Raji (cell line): Measurements from ENCODE around the gene PSMD13.
A peak's percentile ranks its signal among the peaks of the same experiment; 100 is the strongest.

ENCODE experiments used
- POLR2A ChIP-seq: IDR thresholded peaks from 2 replicates; pipeline ENCODE4 v1.6.1; 2011; ENCODE audit warnings: low read depth, low read length, control low read depth; ENCODE audit not compliant: insufficient read depth

PSMD13 gene

DNA sequence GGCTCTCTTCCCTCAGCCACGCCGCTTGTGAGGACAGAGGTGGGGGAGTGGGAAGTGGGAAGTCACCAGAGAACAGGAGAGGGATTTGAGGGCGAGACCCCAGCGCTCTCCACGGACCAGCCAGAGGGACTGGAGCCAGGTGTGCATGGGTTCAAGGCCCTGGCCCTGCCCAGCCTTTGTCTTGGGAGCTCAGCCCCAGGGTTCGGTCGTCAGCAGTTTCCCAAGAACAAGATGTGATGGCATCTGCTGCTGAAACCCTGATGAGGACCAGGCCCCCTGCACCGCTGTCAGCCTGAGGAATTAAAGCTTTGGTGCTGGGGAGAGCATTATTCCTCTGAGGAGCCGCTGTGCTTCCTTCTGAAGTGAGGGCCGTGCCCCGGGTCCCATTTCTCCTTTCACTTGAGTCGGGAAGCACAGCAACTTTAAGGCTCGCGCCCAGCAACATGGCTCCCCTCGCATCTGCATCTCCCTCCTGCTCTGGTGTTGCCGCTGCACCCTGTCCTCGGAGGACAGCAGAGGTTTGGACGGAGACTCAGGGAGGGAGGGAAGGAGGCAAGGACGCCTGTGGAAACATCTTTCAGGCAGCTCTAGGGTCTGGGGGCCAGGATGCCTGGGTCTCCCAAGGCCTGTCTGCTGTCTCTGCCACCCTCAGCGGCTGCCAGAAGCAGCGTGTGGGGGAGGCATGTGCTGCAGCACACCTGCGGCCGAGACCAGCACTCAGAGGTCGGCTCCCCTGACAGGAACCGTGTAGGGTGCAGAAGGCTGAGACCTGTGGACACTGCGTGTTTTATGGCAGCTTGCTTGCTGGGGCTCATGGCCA is 58.8 kb downstream of the PSMD13 start:
- no peak for TF ChIP-seq POLR2A

DNA sequence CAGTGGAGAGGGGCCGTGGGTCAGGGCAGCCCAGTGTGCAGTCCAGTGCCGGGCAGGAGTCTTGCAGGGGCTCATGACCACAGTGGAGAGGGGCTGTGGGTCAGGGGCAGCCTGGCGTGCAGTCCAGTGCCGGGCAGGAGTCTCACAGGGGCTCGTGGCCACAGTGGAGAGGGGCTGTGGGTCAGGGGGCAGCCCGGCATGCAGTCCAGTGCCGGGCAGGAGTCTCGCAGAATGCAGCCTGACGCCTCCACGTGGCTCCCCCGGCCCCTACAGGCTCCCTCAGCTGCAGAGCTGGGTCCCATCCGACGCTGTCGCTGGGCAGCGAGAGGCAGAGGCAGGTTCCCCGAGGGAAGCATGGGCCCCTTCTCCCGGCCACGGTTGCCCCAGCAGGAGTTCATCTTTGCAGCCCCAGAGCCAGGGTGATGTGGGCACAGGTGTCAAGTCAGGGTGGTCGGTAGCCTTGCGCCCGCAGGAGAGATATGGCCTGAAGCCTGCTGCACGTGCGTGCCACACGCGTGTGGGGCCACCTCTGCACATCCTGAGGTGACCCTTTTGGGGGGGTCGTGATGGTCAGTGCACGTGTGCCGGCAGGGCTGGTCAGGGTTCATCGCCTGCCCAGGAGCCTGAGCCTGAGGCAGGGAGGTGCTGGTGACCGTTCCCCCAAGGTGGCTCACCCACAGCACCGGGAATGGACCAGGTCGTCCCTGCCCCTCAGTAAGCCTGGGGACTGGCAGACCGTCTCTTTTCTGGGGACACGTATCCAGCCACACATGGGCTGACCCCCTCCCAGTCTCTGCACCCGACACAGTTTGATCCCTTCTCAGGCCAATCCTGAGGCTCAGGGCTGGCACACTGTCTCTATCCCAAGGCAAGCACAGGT is 59.6 kb downstream of the PSMD13 start:
- TF ChIP-seq POLR2A: 0 out of 2 replicates have a peak, but pooled peaks have one; percentile 9

DNA sequence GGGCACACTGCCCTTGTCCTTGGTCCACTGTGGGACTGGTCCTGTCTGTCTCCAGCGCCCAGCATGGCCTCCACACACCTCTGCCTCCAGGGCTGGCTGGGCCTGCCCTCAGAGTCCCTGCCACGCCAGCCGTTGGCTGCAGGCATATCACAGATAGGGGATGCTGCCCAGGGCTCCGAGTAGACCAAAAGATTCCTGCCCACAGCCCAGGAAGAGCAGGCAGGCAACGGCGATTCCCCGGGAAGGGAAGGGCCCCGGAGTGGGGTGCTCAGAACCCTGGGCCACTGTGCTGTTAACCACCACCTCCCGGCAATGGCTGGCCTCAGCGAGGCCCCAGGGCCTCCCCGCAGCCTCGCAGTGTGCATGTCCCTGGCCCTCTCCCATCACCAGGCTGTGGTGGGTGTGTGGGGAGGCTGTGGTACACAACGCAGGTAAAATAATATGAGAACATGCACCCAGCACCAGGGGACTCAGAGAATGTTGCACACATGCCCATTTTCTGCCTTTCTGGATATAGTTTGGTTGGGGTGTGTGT is 60.3 kb downstream of the PSMD13 start:
- TF ChIP-seq POLR2A: no peak

DNA sequence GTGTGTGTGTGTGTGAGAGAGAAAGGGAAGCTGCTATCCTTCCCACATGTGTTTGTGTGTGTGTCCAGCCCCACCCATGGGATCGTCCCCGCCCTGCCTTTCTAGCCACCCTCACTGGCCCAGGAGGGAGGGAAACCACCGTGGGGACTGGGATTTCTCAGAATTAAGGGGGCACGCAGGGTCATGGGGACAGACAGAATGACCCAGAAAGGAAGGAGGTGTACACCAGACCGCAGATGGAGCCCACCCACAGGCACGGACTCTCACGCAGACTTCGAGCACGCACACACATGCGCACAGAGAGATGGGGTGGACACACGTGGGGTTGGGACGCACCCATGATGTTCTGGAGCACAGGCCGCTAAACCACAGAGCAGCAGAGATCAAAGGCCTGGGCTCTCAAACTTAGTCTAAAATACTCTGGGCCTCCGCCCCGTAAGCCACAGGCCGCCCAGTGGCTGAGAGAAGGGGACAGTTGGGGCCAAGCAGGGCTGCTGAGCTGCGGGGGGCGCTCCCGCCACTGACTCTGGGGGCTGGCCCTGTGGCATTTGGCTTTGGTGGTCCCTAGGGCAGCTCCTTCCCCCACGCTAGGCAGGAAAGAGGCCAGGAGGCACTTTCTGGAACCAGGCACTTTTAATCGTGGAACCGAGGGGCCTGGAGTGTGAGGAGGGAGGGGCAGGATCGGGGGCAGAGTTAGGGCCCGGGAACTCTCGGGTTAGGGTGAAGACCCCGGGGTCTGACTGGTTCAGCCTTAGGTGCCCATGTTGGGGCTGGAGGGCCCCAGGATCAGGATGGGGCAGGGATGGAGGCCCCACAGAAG is 61.0 kb downstream of the PSMD13 start:
- peak; percentile 24; the same call in 1 of the 2 replicates for TF ChIP-seq POLR2A

DNA sequence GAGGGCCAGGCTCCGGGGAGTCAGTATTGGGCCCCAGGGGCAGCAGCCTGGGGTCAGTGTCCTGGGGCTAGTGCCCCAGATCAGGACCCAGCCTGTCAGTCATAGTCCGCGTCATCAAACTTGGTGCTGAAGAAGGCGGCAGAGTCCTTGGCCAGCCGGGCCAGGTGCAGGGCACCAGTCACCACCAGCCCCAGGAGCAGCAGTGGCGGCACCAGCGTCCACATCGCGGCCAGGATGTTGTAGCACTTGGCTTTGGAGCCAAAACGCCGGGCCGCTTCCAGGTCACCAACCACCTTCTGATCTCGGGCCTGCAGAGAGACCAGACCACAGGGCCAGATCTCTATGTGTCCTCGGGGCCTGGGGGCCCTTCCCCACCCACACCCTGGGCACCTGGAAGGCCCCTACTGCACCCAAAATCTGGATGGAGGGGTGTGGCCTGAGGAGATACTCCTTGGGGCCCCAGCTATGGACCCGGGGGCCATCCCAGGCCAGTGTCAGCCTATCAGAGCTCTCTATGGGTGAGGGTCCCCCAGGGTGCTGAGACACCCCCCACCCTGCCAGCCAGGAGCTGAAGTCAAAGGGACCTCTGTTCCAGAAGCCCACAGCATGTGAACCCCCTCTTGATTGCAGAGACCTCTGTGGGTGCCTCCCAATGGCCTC is 61.8 kb downstream of the PSMD13 start:
- peak; percentile 14; the same call in 1 of the 2 replicates for TF ChIP-seq POLR2A

DNA sequence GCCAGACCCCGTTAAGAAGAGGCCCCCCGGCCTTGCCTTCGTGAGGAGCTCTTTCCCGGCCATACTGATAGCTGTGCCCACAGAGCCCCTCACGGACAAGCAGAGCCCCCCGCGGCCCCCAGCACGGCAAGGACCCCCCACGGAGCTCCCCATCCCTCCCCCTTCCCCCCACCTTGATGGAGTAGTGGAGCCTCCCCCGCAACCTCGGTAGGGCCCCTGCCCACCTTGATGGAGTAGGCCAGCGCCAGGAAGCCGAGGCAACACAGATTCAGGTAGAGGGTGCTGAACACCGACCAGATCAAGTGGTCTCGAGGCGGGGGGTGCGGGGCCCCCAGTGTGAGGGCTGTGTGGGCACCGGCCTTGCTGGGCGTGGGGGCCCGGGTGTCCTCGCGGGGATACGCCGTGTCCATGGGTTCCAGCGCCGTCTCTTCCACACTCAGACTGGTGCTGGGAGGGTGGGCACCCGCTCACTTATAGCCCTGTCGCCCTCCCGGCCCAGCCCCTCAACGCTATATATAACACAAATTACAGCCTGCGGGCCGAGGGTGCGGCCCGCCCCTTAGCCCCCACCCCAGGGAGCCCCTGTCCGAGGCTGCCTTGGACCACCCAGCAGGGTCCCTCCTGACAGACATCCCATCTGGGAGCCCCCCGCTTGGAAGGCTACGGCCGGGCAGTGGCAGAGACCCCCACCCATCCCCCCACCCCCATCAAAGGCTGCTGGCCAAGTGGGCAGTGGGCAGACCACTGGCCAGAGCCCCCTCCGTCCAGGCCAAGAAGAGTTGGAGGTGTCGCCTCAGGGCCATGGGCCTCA is 62.5 kb downstream of the PSMD13 start, which contains the start of gene IFITM5:
Gene IFITM5 (minus strand): TSS at position 446 of the 811 bp plus-strand sequence. CDS start 36 bp downstream, at position 410.
- TF ChIP-seq POLR2A: no peak

DNA sequence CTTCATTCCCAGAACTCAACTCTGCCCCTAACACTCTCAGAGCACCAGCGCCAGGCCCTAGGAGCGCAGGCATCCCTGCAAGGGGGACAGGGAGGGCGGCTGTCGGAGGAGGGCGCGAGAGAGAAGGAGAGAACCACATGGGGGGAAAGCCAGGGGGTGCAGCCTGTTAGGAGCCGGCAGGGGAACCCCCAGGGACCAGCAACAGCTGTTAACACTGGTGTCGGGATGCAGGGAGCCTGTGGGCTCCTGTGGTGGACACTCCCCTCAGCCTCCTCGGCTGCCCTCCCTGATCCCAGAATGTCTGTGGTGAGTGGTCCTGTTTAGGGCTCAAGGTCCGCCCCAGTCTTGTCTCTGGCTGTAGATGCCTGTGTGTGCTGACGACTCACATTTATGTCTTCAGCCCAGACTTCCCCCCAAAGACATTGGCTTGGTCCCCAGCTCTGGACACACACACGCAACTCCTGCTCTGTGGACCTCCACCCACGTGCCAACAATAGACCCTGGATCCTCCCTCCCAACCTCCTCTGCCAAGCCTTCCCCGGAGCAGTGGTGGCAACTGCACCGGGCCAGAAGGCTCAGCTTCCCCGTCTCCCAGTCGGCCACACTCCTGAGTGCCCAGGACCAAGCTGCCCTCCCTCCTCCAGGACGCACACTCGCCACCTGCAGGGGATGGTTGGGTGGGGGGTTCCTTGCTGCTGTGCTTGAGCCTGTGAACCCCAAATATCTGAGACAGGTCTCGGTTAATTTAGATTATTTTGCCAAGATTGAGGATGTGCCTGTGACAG is 63.4 kb downstream of the PSMD13 start:
- TF ChIP-seq POLR2A: no peak
